Colonic mucosa (tissue), 4 donors: ENCODE measurements around the gene TRIO. TPM values are rescaled to one million over a fixed set of nuclear protein-coding genes. Genes with fewer than 3 reads are reported as not detected.

ENCODE experiments used
- DNase-seq: peaks from one replicate; pipeline ENCODE4 v3.0.0-alpha.2; 2020
- H3K27ac ChIP-seq: fragments of 200-600 bp; one replicate; pipeline ENCODE4 v1.8.0; 2021
- H3K27me3 ChIP-seq: fragments of 200-600 bp; one replicate; pipeline ENCODE4 v1.8.0; 2021
- H3K36me3 ChIP-seq: fragments of 200-600 bp; one replicate; pipeline ENCODE4 v1.8.0; 2021
- H3K4me1 ChIP-seq: fragments of 200-600 bp; one replicate; pipeline ENCODE4 v1.8.0; 2021; ENCODE audit warnings: mild to moderate bottlenecking
- H3K4me3 ChIP-seq: fragments of 200-600 bp; one replicate; pipeline ENCODE4 v1.8.0; 2021
- H3K9ac ChIP-seq, 2 donors: one replicate each; pipeline ENCODE4 v1.7.0; 2013; ENCODE audit warnings: control low read depth in 2 of 2, low read depth in 2 of 2, low read length in 2 of 2
- H3K9me3 ChIP-seq: fragments of 200-600 bp; one replicate; pipeline ENCODE4 v1.8.0; 2021
- CTCF ChIP-seq: fragments of 200-600 bp; IDR thresholded peaks from one replicate; pipeline ENCODE4 v1.8.0; 2022; ENCODE audit warnings: antibody characterized with exemption, mild to moderate bottlenecking
- intact Hi-C: fragments of 100-400 bp; cut with DNase I; formaldehyde crosslinking; loops from one replicate; pipeline ENCODE4 v1.14.1; 2022
- total RNA-seq, 2 donors: library from RNA; stranded (reverse); fragmentation: NEBNext Ultra II Directional in 1 of 2; extraction: Animal tissue kit (Norgen Biotek cat#: 25700) in 1 of 2; gene quantifications; one replicate each; pipeline ENCODE4 v1.2.1, GENCODE V29; 2021
- donor health status: healthy.
- donor health status: DM: no; HTN: no; CAD: no.
- donor health status: DM: no; HTN: no; CAD: no.

Gene TRIO
- total RNA-seq, 2 donors from 2014 or later: 134 to 138 TPM

DNA sequence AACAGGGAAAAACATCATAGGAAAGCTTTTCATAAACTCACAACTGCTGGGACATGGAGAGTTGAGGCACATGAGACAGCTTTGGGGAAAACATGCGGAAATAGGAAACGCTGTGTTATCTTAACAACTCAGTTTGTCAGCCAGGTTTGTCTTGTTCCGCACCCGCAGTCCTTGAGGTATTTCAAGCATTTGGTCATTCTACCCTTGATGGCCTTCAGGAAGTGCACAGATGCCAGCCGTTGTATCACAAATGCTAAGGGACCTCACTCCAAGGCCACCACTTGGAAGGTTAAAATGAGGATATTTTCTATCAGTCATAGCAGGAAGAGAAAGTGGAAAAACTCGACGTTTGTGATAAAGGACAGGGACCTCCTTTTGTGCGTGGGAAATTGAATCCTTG lies 83.8 kb downstream of the TRIO start:
- no peak overlapping the region for H3K4me3 ChIP-seq
- H3K9ac ChIP-seq: no peak overlapping the region
- H3K4me1 ChIP-seq: no peaks in the 10 kb centered on the region
- H3K27me3 ChIP-seq: no peaks in the 10 kb centered on the region
- H3K36me3 ChIP-seq: no peaks in the 10 kb centered on the region
- H3K9me3 ChIP-seq: no peaks in the 10 kb centered on the region
- no peak for DNase-seq
- intact Hi-C loops: no loop called here
- TF ChIP-seq CTCF: no peak
- H3K27ac ChIP-seq: no peak overlapping the region

DNA sequence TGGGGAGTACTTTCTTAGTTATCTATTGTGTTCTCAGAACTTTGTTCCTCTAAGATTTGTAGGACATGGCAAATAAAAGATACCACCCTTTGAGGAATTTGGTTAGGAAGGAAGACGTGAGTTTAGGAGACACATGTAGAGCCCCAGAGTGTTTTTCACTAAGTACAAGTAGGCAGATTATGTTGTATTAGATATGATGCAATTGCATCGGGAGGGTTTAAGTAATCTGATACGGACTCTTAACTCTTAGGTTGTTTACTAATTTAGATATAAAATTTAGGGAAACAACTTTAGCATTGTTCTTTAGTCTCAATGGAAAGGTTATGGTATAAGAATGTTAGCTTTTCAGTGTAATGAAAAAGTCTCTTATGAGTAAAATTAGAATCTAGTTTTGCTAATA lies 84.4 kb downstream of the TRIO start:
- Histone ChIP-seq H3K27me3 (no peaks in the 10 kb centered on the region), H3K9ac (no peak overlapping the region), H3K4me3 (no peak overlapping the region), H3K4me1 (no peaks in the 10 kb centered on the region), H3K9me3 (no peaks in the 10 kb centered on the region), H3K27ac (no peak overlapping the region), H3K36me3 (no peaks in the 10 kb centered on the region)
- no peak for TF ChIP-seq CTCF
- intact Hi-C loops: no loop called here
- no peak for DNase-seq

GRCh38 chr5:14228219-14228618 lies 85.1 kb downstream of the TRIO start:
- H3K27ac ChIP-seq: no peak overlapping the region
- H3K9ac ChIP-seq: no peak overlapping the region
- no peak for DNase-seq
- intact Hi-C loops: no loop called here
- H3K9me3 ChIP-seq: no peaks in the 10 kb centered on the region
- H3K4me3 ChIP-seq: no peak overlapping the region
- H3K36me3 ChIP-seq: no peaks in the 10 kb centered on the region
- no peaks in the 10 kb centered on the region for H3K4me1 ChIP-seq
- TF ChIP-seq CTCF: no peak
- H3K27me3 ChIP-seq: no peaks in the 10 kb centered on the region

- Histone ChIP-seq H3K36me3 (no peaks in the 10 kb centered on the region), H3K4me1 (no peaks in the 10 kb centered on the region), H3K4me3 (no peak overlapping the region), H3K9me3 (no peaks in the 10 kb centered on the region), H3K9ac (no peak overlapping the region), H3K27me3 (no peaks in the 10 kb centered on the region), H3K27ac (no peak overlapping the region)
- no peak for DNase-seq
- TF ChIP-seq CTCF: no peak
- intact Hi-C loops: no loop called here
These were observed 86.0 kb downstream of the TRIO start for GRCh38 chr5:14229181-14229580.

DNA sequence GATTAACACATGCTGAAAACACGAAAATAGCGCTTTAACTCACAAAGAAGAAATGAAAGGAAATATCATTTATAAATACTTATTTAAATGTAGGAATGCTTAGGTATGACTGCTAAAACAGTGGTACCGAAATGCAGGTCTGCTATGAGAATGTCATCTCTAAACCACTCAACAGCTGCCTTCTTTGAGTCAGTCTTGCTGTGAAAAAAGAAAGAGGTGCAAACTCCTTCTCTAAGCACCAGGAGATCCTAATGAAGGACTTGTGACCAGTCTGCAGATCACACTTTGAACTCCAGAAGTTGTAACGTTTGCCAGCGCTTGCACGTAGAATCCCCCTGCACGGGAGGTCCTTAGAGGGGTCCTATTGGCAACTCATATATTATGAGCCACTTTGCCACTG lies 86.6 kb downstream of the TRIO start:
- intact Hi-C loops: no loop called here
- no peak for TF ChIP-seq CTCF
- no peaks in the 10 kb centered on the region for H3K36me3 ChIP-seq
- no peak overlapping the region for H3K27ac ChIP-seq
- H3K27me3 ChIP-seq: no peaks in the 10 kb centered on the region
- no peak overlapping the region for H3K4me3 ChIP-seq
- no peaks in the 10 kb centered on the region for H3K9me3 ChIP-seq
- no peak overlapping the region for H3K9ac ChIP-seq
- DNase-seq: no peak
- no peaks in the 10 kb centered on the region for H3K4me1 ChIP-seq

GRCh38 chr5:14231156-14231555 lies 88.0 kb downstream of the TRIO start:
- Histone ChIP-seq H3K9ac (no peak overlapping the region), H3K4me1 (no peaks in the 10 kb centered on the region), H3K4me3 (no peak overlapping the region), H3K27me3 (no peaks in the 10 kb centered on the region), H3K9me3 (no peaks in the 10 kb centered on the region), H3K27ac (no peak overlapping the region), H3K36me3 (no peaks in the 10 kb centered on the region)
- no peak for TF ChIP-seq CTCF
- DNase-seq: no peak
- intact Hi-C loops: no loop called here
